ELF-1 (cell line): Measurements from ENCODE around the gene TIAM2.

Experiments used
- DNase-seq: peaks from one replicate; pipeline ENCODE4 v3.0.0-alpha.2; 2016; ENCODE audit warnings: low read depth, low spot score

TIAM2 gene

DNA sequence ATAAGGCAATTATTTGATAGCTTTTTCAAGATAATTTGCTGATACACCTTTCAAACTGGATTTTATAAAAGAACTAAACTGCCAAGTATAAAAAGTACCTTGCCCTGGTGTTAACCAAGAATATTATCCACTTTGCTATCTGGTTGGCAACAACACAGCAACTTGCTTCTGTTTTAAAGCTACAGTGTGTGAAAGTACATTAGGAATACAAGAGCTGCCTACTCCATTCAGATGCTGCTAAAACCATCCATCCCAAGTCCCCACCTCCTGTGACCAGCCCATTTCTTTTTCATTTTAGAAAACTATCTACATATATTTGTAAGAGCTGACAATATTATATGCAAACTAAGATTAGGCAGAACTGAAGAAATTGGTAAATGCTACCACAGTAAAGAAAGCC lies 281.5 kb downstream of the TIAM2 start:
- DNase-seq: no peak

DNA sequence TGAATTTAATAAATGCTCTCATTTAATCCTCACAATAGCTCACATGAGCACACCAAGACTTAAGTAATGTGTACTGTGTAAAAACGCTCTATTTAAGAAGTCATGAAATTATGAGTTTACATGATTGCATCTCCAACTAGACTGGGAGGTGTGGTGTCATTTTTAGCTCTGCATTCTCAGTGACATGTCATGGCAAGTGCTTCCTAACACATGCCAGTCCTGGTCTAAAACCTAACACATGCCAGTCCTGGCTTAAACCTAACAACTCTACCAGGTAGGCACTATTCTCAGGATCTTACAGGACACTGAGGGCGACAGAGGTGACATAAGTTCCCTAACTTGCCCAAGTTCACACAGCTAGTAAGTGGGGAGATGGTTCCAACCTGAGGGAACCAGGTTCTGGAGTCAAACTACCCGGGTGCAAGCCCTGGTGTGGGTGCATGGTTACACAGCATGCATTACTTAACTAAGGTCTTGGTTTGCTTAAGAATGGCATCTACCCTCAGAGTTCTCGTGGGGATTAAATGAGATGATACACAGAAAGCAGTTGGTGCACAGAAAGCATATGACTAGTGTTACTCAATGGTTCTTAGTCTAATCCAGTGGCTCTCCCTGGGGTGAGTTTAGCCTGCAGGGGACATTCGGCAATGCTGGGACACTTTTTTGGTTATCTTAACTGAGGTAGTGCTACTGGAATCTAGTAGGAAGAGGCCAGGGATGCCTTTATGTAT lies 283.4 kb downstream of the TIAM2 start:
- no peak for DNase-seq

DNA sequence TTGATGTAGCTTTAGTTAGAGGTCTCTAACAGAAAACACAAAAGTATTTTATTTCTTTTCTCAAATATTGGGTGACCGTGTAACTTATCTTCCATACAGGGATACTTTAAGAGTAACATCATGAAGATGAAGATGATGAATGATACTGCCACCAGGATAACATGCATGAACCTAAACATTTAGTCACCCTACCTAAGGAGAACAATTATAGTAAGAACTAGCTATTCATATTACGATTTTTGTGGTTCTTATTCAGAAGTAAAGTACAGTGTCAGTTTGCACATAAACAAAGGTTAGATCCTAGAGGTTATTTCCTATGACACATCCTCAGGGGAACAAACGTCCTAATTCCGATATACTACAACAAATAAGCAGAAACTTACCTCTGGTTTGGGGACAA lies 289.7 kb downstream of the TIAM2 start:
- no peak for DNase-seq

DNA sequence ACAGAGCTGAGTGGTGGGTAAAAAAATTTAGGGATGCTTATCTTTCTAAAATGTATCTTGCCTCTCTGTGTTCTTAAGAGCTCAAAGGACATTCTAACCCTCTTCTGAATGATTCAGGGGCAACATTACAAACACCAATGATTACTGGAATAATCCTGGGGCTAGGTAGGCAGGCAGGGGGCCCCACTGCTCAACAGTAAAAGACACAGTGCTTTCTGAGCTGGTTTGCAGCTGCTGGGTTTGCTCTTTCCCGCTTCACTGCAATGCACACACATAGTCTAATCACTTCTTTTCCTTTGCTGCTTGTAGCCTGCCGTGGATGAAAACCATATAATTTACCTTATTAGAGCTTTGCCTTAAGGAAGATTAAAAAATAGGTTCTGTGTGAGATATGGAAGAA lies 292.6 kb downstream of the TIAM2 start:
- no peak for DNase-seq

DNA sequence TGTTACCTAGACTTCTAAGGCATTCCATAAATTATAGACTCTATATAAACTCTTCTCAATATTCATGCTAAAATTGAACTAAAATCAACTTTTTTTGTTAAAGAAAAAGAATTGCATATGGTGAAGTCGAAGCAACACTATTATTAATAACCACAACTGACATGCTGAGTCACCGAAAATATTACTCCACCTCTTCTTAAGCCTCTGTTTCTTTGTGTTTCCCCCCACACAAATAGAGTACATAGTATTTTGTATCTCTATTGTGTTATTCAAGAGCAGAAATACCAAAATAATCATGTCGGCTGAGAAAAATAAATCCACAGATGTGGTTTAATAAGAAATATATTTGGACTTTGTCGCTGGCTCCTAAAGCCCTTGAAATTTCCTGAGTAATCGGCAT lies 295.4 kb downstream of the TIAM2 start:
- no peak for DNase-seq

DNA sequence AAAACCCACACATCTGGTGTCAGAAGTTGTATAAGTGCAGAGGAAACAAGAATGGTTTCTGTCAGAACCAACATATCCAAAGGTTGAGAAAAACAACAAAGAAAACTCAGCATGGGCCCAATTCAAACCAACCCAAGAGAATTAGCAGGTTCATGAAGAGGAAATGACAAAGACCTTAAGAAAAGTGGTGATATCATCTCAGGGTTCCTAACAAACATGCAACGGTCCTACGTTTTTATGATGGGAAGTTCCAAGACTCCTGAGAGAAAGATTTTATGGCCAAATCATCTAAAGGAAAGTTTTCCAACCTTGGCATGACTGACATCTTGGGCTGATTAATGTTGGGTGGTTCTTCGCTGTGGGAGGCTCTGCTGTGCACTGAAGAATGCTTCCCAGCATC lies 296.2 kb downstream of the TIAM2 start:
- DNase-seq: no peak

DNA sequence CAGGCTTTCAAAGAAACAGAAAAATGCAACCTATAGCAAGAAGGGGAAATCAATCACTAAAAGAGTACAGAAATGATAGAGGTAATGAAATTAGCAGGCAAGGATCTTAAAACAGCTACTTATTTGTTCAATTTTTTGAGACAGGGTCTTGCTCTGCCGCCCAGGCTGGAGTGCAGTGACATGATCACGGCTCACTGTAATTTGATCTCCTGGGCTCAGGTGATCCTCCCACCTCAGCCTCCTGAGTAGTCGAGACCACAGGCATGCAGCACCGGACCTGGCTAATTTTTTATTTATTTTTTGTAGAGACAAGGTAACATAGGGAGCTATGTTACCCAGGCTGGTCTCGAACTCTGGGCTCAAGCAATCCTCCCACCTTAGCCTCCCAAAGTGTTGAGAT lies 297.6 kb downstream of the TIAM2 start:
- DNase-seq: no peak

DNA sequence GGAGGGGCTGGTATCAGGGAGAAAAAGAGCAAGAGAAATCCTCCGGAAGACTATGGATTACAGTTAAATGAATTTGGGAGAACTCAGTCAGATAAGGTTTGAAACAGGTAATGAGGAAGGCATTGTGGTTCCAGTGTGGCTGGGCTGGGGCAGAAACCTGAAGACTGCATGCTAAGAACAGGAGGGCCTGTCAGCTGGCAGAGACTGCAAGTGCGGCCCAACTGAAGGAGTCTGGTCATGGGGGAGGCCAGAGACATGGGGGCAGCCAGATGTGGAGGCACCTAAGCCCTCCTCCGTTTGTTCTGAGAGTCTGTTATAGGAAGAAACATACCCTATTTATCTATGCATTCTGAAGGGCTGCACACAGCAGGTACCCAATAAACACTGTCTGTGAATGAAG lies 302.6 kb downstream of the TIAM2 start:
- no peak for DNase-seq

DNA sequence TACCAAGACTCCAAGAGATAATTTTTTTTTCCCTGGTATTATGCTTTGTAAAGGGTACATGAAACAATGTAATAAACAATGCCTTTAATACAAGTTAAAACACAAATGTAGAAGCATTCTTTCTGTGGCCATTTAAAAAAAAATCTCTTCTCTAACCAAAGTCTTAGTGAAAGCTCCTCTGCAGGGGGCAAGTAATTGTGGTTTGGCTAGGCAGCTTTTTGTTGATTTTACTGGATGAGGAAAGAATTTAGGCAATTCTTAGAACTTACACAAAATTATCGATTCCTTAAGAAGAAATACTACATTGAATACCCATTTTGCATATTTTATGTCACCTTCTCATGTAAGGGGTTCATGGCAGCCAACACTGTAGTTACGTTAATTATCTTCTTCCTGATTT lies 306.8 kb downstream of the TIAM2 start:
- DNase-seq: no peak

DNA sequence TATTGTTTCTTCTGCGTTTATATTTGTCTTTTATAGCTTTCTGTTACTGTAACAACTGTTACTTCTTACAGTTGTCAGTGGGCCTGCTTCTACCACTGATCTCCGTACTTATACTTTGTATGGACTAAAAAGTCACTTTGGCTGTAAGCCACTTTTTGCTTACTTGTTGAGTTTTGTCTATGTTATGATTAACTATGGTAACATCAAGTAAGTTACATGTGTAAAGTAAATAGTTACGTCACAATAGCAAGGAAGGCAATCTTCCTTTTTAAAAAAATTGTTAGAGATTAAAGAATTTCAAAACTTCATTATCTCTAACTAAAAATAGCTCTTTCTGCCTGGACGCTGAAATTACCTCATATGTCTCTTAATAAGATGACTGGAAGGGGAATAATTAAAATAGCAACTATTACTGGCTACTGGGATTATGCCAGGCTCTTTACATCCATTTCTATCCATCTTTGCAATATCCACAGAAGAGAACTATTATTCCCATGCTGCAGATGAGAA lies 308.3 kb downstream of the TIAM2 start:
- no peak for DNase-seq

DNA sequence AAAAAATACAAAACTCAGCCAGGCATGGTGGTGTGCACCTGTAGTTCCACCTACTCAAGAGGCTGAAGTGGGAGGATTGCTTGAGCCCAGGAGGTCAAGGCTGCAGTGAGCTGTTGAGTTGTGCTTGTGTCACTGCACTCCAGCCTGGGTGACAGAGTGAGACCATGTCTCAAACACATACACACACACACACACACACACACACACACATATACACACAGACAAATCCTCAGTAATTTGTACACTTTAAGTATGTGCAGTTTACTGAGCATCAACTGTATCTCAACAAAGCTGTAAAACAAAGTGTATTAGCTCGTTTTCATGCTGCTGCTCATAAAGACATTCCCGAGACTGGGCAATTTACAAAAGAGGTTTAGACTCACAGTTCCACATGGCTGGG lies 311.8 kb downstream of the TIAM2 start:
- no peak for DNase-seq
